Neural progenitor cell (in vitro differentiated cells): ENCODE data around the gene FLT3LG. TPM values are rescaled to one million over a fixed set of nuclear protein-coding genes. Genes with fewer than 3 reads are reported as not detected.

Experiments used
- DNase-seq: peaks from one replicate; pipeline ENCODE4 v3.0.0-alpha.2; 2016; ENCODE audit warnings: low spot score
- H2AFZ ChIP-seq: fragments of 200-600 bp; sonication (generic); replicated peaks from 2 replicates; pipeline ENCODE4 v1.6.1; 2016; ENCODE audit warnings: antibody characterized with exemption
- H3F3A ChIP-seq: fragments of 200-600 bp; sonication (generic); 2 replicates; pipeline ENCODE4 v1.6.1; 2016; ENCODE audit warnings: antibody characterized with exemption, low read depth
- H3K27ac ChIP-seq: fragments of 200-600 bp; sonication (generic); 2 replicates; pipeline ENCODE4 v1.5.1; 2016; ENCODE audit warnings: mild to moderate bottlenecking
- H3K27me3 ChIP-seq: fragments of 200-600 bp; sonication (generic); 2 replicates; pipeline ENCODE4 v1.6.1; 2016; ENCODE audit warnings: mild to moderate bottlenecking, moderate library complexity
- H3K36me3 ChIP-seq: fragments of 200-600 bp; sonication (generic); 2 replicates; pipeline ENCODE4 v1.5.1; 2016
- H3K4me1 ChIP-seq: fragments of 200-600 bp; sonication (generic); 2 replicates; pipeline ENCODE4 v1.6.1; 2016; ENCODE audit warnings: mixed run types
- H3K4me2 ChIP-seq: fragments of 200-600 bp; sonication (generic); 2 replicates; pipeline ENCODE4 v1.6.1; 2016
- H3K4me3 ChIP-seq: fragments of 200-600 bp; sonication (generic); 2 replicates; pipeline ENCODE4 v1.5.1; 2016
- H3K79me2 ChIP-seq: fragments of 200-600 bp; sonication (generic); 2 replicates; pipeline ENCODE4 v1.6.1; 2016; ENCODE audit warnings: low read depth
- H3K9ac ChIP-seq: fragments of 200-600 bp; sonication (generic); 2 replicates; pipeline ENCODE4 v1.6.1; 2016
- H3K9me3 ChIP-seq: fragments of 200-600 bp; sonication (generic); 2 replicates; pipeline ENCODE4 v1.5.1; 2016; ENCODE audit warnings: low read depth
- H4K20me1 ChIP-seq: fragments of 200-600 bp; sonication (generic); 2 replicates; pipeline ENCODE4 v1.6.1; 2016; ENCODE audit warnings: low read depth
- H3K27ac Mint-ChIP-seq: 3 replicates; pipeline ENCODE4 v1.8.0; 2021; ENCODE audit warnings: mixed read lengths
- H3K27me3 Mint-ChIP-seq: 2 replicates; pipeline ENCODE4 v1.8.0; 2022; ENCODE audit warnings: low read depth, mild to moderate bottlenecking, inconsistent platforms, moderate library complexity, mixed read lengths; ENCODE audit not compliant: insufficient read depth
- H3K36me3 Mint-ChIP-seq: 3 replicates; pipeline ENCODE4 v1.8.0; 2021; ENCODE audit warnings: mixed read lengths
- H3K4me1 Mint-ChIP-seq: 3 replicates; pipeline ENCODE4 v1.8.0; 2021; ENCODE audit warnings: mixed read lengths
- H3K4me3 Mint-ChIP-seq: 3 replicates; pipeline ENCODE4 v1.8.0; 2021; ENCODE audit warnings: mild to moderate bottlenecking, moderate library complexity, mixed read lengths
- H3K9me3 Mint-ChIP-seq: 3 replicates; pipeline ENCODE4 v1.8.0; 2020; ENCODE audit warnings: mixed read lengths
- EZH2 ChIP-seq: fragments of 200-600 bp; sonication (generic); IDR thresholded peaks from 2 replicates; pipeline ENCODE4 v1.6.1; 2017; ENCODE audit warnings: antibody characterized with exemption, mild to moderate bottlenecking, moderate library complexity
- EZH2phosphoT487 ChIP-seq: fragments of 200-600 bp; sonication (generic); IDR thresholded peaks from 2 replicates; pipeline ENCODE4 v1.6.1; 2017; ENCODE audit warnings: antibody characterized with exemption
- total RNA-seq: library from RNA; depleted of rRNA; stranded (reverse); fragments of >200 nt; gene quantifications from 2 replicates; pipeline ENCODE4 v1.2.3, GENCODE V29; 2015; ENCODE audit warnings: low replicate concordance
- TF ChIP-seq, protein P1 (sequence below): fragments of 200-600 bp; sonication (generic); IDR thresholded peaks from 2 replicates; pipeline ENCODE4 v1.5.1; 2017; ENCODE audit warnings: antibody characterized with exemption, mild to moderate bottlenecking

Gene FLT3LG
- total RNA-seq, 1 donor from 2014 or later = 0.24 TPM

- Mint-ChIP-seq H3K27me3 (peaks cover 2% of the 10 kb centered on the region), H3K27ac (no peak overlapping the region), H3K4me3 (no peak overlapping the region), H3K36me3 (peaks cover 10% of the 10 kb centered on the region), H3K4me1 (peaks cover 6% of the 10 kb centered on the region), H3K9me3 (no peaks in the 10 kb centered on the region)
- DNase-seq = no peak
- Histone ChIP-seq H3K27ac (no peak overlapping the region), H3K9me3 (no peaks in the 10 kb centered on the region), H3K27me3 (no peaks in the 10 kb centered on the region), H3K79me2 (no peaks in the 10 kb centered on the region), H3K4me2 (no peak overlapping the region), H4K20me1 (no peaks in the 10 kb centered on the region), H3K4me3 (no peak overlapping the region), H3K36me3 (no peaks in the 10 kb centered on the region), H3F3A (peaks cover 6% of the 10 kb centered on the region), H3K4me1 (peaks cover 7% of the 10 kb centered on the region), H3K9ac (no peak overlapping the region), H2AFZ (no peak overlapping the region)
- TF ChIP-seq EZH2 = no peak
- no peak for TF ChIP-seq EZH2phosphoT487
- TF ChIP-seq, protein P1, sequence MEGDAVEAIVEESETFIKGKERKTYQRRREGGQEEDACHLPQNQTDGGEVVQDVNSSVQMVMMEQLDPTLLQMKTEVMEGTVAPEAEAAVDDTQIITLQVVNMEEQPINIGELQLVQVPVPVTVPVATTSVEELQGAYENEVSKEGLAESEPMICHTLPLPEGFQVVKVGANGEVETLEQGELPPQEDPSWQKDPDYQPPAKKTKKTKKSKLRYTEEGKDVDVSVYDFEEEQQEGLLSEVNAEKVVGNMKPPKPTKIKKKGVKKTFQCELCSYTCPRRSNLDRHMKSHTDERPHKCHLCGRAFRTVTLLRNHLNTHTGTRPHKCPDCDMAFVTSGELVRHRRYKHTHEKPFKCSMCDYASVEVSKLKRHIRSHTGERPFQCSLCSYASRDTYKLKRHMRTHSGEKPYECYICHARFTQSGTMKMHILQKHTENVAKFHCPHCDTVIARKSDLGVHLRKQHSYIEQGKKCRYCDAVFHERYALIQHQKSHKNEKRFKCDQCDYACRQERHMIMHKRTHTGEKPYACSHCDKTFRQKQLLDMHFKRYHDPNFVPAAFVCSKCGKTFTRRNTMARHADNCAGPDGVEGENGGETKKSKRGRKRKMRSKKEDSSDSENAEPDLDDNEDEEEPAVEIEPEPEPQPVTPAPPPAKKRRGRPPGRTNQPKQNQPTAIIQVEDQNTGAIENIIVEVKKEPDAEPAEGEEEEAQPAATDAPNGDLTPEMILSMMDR = no peak
Measured at GRCh38 chr19:49465371-49465770, 8.6 kb upstream of the FLT3LG start.

- Histone ChIP-seq H3K9ac (no peak overlapping the region), H2AFZ (no peak overlapping the region), H3K4me3 (no peak overlapping the region), H3K4me2 (no peak overlapping the region), H3K27me3 (no peaks in the 10 kb centered on the region), H3K4me1 (peaks cover 7% of the 10 kb centered on the region), H3K27ac (no peak overlapping the region), H3K9me3 (no peaks in the 10 kb centered on the region), H3K79me2 (no peaks in the 10 kb centered on the region), H4K20me1 (no peaks in the 10 kb centered on the region), H3K36me3 (no peaks in the 10 kb centered on the region), H3F3A (peaks cover 13% of the 10 kb centered on the region)
- peaks cover 7% of the 10 kb centered on the region for H3K36me3 Mint-ChIP-seq
- DNase-seq = no peak
- no peak overlapping the region for H3K27ac Mint-ChIP-seq
- TF ChIP-seq EZH2phosphoT487 = no peak
- TF ChIP-seq, protein P1 = no peak
- no peak for TF ChIP-seq EZH2
- no peak overlapping the region for H3K4me3 Mint-ChIP-seq
- no peaks in the 10 kb centered on the region for H3K9me3 Mint-ChIP-seq
- peaks cover 3% of the 10 kb centered on the region for H3K27me3 Mint-ChIP-seq
- H3K4me1 Mint-ChIP-seq = peaks cover 6% of the 10 kb centered on the region
Measured at GRCh38 chr19:49468199-49468598, 5.8 kb upstream of the FLT3LG start.

DNA sequence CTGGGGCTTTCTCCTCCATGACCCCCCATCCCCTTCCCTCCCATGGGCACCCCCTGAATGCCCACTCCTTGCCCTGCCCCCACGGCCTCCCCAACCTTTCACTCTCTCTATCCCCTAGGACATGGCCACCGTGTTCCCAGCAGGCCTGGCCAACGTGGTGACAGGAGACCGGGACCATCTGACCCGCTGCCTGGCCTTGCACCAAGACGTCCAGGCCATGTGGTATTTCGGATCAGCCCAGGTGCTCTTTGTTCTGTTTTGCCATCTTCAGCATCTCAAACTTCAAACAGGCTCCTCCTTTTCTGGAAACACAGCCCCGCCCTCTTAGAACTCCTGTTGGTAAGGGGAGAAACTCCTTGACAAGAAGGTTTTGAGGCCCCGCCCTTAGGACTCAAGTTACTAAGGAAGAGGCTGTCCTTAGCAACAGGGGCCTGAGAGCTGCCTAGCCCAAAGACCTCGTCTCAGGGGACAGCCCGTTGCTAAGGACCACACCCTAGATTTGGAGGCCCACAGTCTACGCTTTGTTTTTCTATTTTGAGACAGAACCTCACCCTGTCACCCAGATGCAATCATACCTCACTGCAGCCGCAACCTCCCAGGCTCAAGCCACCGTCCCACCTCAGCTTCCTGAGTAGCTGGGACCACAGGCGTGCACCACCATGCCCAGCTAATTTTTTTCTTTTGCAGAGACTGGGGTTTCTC is 5.1 kb upstream of the FLT3LG start:
- peaks cover 6% of the 10 kb centered on the region for H3K4me1 Mint-ChIP-seq
- Histone ChIP-seq H3K27ac (no peak overlapping the region), H3K36me3 (no peaks in the 10 kb centered on the region), H4K20me1 (no peaks in the 10 kb centered on the region), H3K4me1 (peaks cover 7% of the 10 kb centered on the region), H3K4me3 (no peak overlapping the region), H3K9ac (no peak overlapping the region), H3K4me2 (no peak overlapping the region), H3K27me3 (no peaks in the 10 kb centered on the region), H3K9me3 (no peaks in the 10 kb centered on the region), H3F3A (peaks cover 13% of the 10 kb centered on the region), H2AFZ (no peak overlapping the region), H3K79me2 (no peaks in the 10 kb centered on the region)
- H3K27me3 Mint-ChIP-seq = peaks cover 6% of the 10 kb centered on the region
- peak overlapping the region; percentile 46 for H3K4me3 Mint-ChIP-seq
- DNase-seq = peak; percentile 94
- H3K27ac Mint-ChIP-seq = peak overlapping the region; percentile 87
- TF ChIP-seq EZH2 = no peak
- TF ChIP-seq, protein P1 = no peak
- no peak for TF ChIP-seq EZH2phosphoT487
- no peaks in the 10 kb centered on the region for H3K9me3 Mint-ChIP-seq
- H3K36me3 Mint-ChIP-seq = peaks cover 7% of the 10 kb centered on the region
